Cortex of kidney (tissue), 1 donor: ENCODE results near the gene TENM4.

Source experiments
- DNase-seq: peaks from one replicate; lab custom pipeline; 2025; lab: John Stamatoyannopoulos, UW

TENM4 gene

GRCh38 chr11:78704811-78705210, 736.0 kb downstream of the TENM4 start:
- DNase-seq = no peak

GRCh38 chr11:78699609-78700135, 741.2 kb downstream of the TENM4 start:
- DNase-seq = no peak

GRCh38 chr11:78698612-78699011, 742.2 kb downstream of the TENM4 start:
- no peak for DNase-seq

GRCh38 chr11:78696177-78696576, 744.7 kb downstream of the TENM4 start:
- DNase-seq = no peak

- DNase-seq = no peak
These were observed 746.7 kb downstream of the TENM4 start for GRCh38 chr11:78694152-78694551.

GRCh38 chr11:78691215-78691614, 749.6 kb downstream of the TENM4 start:
- no peak for DNase-seq

- no peak for DNase-seq
These were observed 750.4 kb downstream of the TENM4 start for GRCh38 chr11:78690352-78690987.

GRCh38 chr11:78689585-78690153, 751.2 kb downstream of the TENM4 start:
- DNase-seq = no peak

GRCh38 chr11:78689101-78689500, 751.7 kb downstream of the TENM4 start:
- DNase-seq = no peak

GRCh38 chr11:78688460-78688859, 752.4 kb downstream of the TENM4 start:
- DNase-seq = no peak

- DNase-seq = no peak
These were observed 755.7 kb downstream of the TENM4 start for GRCh38 chr11:78685156-78685555.

GRCh38 chr11:78684377-78684776, 756.5 kb downstream of the TENM4 start:
- DNase-seq = no peak

- no peak for DNase-seq
These were observed 757.1 kb downstream of the TENM4 start for GRCh38 chr11:78683774-78684173.

GRCh38 chr11:78676026-78676557, 764.7 kb downstream of the TENM4 start:
- DNase-seq = no peak

GRCh38 chr11:78672850-78673620, 767.8 kb downstream of the TENM4 start:
- DNase-seq = no peak

- no peak for DNase-seq
These were observed 771.6 kb downstream of the TENM4 start for GRCh38 chr11:78669249-78669648.

GRCh38 chr11:78667461-78667860, 773.4 kb downstream of the TENM4 start:
- no peak for DNase-seq

- no peak for DNase-seq
These were observed 774.1 kb downstream of the TENM4 start for GRCh38 chr11:78666675-78667160.

GRCh38 chr11:78664636-78665035, 776.2 kb downstream of the TENM4 start:
- DNase-seq = no peak

- DNase-seq = no peak
These were observed 778.0 kb downstream of the TENM4 start for GRCh38 chr11:78662811-78663210.

GRCh38 chr11:78660471-78660870, 780.4 kb downstream of the TENM4 start:
- no peak for DNase-seq
